CD4-positive, alpha-beta T cell treated with Interleukin-21 for 1 hour (primary cell): ENCODE measurements around the gene NKD1.
A peak's percentile ranks its signal among the peaks of the same experiment; 100 is the strongest.

Source experiments
- DNase-seq: peaks from one replicate; pipeline ENCODE4 v3.0.0-alpha.2; 2020

NKD1 gene

DNA sequence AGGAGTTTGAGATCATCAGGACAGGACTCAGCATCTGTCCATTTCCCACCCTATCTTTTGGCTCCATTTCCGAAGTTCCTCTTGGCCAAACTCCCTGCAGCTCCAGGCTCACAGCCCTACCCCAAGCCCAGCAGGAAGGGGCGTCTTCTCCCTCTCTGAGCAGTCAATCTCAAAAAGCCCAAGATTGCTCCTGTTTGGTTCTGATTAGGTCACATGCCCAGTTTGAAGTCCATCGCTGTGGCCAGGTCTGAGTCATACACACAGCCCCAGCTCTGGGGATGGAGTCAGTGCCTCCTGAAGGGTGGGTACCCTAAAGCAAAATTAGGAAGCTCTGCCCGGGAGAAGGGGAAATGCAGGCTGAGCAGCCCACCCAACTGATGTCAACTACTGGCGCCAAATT lies 109.0 kb downstream of the NKD1 start:
- DNase-seq, result no peak

DNA sequence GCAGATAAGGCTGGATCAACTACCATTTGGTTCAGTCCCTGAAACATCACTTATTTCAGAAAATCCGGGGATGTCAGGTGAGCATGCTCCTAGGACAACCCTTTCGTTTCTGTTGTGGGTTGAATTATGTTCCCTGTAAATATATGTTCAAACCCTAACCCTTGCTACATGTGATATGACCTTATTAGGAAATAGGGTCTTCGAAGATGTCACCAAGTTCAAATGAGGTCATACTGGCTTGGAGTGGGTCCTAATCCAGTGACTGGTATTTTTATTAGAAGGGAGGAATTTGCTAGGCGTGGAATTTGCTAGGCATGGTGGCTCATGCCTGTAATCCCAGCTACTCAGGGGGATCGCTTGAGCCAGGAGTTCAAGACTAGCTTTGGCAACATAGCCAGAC lies 111.6 kb downstream of the NKD1 start:
- DNase-seq, result no peak

DNA sequence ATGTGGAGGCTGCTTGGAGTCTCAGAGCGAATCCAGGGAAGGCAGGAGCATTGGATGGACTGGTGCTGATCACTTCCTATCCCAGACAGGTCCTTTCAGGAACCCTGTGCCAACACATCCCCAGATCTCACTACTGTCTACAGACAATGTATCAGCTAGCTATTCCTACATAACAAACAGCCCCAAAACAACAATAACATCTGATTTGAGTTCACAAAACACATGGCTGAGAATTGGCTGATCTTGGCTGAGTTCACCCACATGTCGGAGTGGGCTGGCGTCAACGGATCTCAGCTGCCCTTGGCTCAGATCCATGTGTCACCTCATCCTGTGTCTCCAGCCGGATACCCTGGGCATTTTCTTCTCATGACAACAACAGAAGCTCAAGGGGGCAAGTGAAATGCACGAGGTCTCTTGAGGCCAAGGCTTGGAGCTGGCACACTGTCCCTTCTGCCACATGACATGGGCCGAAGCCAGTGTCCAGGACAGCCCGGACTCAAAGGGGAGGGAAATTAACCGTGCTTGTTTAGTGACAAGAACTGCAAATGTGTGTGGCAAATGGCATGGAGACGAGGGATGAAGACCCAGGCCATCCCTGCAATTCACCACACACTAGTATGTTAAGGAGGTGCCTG lies 114.2 kb downstream of the NKD1 start:
- no peak for DNase-seq

DNA sequence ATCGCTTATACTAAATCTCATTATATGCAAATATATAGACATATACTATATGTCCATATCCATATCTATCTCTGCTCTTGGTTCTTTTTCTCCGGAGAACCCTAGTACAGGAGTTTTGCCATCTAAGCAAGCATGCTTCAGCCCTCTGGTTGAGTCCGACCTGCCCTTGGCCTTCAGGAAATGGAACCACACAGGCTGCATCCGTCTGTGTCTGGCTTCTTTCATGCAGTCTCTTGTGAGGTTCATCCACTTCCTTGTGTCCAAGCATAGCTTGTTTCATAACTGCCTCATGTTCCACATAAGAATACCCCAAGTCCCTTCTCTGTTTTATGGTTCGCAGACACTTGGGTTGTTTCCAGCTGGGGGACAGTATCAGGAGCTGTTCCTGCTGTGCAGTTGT lies 116.1 kb downstream of the NKD1 start:
- no peak for DNase-seq

DNA sequence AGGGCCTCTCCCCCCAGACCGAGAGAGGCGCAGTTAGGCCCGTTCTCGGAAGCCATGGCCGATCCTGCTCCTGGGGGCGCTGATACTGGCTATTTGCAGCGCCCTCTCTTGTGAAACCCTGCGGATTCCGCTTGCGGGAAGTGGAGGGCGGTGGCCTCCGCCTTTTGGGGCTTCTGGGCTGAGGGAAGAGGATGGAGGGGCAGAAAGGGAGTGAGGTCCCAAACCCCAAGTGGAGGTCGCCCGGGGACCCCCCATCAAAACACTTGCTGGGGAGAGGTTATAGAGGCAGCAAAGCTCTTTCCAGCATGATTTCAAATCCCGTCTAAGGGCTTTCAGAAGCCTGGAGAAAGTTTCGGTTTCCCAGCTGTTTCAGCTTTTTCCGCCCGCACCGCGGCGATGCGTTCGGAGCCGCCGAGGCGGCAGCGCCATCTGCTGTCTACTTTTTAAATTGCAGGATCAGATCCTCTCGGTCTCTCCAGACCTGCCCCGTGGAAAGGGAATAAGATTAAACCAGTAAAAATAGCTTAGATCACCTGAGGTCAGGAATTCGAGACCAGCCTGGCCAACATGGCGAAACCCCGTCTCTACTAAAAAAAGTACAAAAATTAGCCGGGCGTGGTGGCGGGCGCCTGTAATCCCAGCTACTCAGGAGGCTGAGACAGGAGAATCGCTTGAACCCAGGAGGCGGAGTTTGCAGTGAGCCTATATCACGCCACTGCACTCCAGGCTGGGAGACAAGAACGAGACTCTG lies 117.1 kb downstream of the NKD1 start:
- peak; percentile 85 for DNase-seq

DNA sequence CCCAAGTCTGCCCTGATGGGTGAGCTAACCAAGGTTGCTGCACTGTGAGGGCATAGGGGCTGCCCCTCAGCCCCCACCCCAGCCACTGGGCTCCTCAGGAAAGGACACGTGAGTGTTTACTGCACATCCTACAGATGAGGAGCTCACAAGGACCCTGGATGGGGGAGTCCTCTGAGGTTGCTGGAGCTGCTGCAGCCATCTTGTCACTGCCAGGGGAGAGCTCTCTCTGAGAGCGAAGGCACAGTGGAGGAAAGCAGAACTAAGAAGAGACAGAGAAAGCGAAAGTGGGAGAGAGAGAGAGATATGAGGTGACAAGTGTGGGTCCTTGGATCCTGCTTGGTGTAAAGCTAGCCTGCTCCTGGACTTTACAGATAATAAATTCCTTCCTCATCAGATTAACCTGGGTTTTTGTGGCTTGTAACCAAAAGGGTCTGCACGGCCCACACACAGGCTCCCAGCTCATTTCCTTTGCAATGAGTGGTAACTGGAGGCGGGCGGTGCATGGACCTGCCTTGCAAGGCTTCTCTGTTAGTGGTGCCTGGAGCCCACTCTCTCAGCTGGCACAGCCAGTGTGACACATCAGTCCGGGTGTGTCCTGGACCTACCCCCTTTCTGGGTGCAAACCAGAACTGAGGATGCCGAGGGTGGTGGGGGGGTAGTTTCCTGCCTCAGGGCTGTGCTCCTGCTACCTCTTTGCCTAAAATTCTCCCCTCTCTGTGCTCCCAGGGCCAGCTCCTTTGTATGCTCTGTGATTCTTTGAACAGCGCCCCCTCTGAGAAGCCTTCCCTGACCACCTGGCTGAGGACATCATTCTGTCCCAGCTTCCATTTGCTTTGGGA lies 118.7 kb downstream of the NKD1 start:
- DNase-seq, result peak; percentile 59

DNA sequence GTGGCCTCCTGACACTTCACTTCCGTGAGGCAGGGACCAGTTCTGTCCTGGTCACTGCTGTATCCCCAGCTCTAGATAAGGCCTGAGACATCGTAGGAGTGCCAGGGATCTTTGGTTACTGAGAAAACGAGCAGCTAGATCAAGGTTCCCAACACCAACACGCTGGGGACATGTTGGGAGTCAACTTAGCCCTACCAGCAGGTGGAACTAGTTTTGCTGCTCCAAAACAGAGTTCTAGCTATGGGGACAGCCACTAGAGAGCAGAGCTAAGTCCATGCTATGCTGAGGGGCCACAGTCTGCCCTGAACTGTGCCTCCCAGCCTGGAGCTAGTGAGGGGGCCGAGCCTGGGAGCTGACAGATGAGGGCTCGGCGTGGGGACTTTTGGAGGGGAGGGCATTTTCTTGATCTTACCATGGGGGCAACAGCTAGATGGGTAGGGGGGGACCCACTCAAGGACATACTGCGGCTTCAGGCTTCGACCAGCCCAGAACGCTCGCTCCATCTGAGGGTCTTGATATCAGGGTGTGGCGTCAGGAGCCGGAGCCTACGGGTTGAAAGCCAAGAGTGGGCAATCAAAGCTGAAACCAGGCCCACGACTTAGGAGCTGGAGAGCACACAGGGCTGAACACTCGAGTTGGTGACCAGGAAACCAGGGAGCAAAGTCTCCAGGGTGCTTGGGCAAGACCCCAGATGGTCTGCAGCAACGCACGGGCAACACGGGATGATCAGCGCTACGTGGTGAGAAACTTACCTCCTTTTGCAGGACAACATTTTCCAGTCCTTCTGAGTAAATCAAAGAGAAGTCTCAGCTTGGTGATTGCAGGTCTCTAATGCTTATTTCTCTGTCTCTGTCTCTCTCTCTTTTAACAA lies 119.5 kb downstream of the NKD1 start:
- DNase-seq, result peak; percentile 28

DNA sequence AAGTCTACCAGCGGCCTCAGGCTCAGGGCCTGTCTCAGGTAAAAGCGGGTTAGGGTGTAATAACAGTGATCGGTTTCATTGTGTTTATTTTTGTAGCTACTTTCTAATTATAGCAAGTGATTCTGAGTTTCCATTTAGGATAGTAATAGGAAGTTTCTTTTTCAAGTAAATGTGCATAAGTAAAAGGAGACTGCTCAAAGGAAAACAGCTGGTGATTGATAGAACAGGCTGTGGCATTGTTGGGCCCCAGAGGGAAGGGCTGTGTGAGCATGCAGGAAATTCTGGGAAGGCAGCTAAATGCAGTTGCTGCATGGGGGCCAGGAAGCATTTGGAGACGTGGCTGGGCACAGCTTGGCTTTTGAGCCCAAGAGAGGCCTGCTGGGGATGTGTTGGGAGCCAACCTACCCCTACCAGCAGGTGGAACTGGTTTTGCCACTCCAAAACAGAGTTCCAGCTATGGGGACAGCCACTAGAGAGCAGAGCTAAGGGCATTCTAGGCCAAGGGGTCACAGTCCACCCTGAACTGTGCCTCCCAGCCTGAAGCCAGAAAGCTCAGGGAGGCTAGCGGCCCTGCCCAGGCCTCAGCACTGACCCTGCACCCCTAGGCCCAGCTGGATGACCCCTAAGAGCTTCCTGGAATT lies 120.3 kb downstream of the NKD1 start:
- no peak for DNase-seq

DNA sequence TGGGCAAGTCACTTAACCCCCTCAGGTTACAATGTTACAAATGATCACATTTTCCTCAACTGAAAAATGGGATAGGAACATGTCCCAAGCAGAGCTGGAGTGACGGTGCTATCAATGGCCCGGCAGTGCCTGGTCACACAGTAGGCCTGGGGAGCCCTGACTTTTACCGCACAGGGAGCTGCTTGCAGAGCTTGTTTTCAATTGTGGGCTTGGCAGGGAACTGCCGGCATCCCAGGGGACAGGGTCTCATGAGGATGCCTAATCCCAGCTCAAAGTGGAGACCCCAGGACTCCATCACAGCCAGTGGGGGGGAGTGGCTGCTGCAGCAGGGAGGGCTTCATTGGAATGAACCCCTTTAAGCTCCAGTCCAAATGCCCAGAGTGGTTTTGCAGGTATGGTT lies 121.5 kb downstream of the NKD1 start:
- DNase-seq, result no peak

DNA sequence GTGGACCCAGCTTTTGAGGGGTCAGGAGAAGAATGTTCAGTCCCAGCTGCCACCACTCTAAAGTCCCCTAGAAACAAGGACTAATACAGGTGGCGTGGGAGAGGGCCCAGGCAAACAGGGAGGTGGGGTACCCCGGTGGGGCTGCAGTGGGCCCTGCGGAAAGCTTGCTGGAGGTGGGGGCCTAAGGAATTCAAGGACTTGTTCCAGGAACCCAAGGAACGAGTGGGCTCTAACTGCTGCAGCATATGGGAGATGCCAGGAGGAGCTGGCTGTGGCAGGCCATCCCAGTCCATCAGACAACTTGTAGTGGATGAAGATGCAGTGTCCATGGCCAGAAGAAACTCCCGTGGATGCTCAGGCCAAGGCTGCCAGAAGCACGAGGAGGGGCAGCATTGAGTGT lies 122.3 kb downstream of the NKD1 start:
- no peak for DNase-seq

DNA sequence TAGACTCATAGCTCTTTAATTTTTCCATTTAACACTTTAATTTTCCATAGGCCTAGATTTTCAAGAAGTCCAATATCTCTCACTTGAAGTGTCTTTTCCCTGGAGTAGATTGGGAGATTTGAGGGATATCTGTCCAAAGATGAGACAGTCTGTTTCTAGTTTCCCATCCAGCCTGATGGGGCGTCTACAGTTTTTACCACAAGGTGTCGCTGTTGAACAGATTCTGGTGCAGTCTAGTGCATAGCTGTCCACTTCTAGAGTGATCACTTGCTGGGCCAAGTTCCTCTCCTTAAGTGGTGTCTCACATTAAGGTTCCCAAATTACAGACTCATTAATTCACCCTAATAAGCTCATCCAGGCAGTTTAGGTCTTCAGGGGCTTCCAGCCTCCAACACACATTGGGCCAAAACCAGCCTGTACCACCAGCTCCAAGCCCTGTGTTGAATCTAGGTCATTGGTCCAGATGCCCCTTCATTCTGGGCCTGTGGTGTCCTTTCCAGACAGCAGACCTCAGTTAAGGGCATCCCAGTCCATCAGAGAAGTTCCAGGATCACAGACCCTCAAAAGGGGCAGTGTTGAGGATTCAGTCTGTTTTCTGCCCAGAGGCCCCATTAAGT lies 123.6 kb downstream of the NKD1 start:
- peak; percentile 71 for DNase-seq

DNA sequence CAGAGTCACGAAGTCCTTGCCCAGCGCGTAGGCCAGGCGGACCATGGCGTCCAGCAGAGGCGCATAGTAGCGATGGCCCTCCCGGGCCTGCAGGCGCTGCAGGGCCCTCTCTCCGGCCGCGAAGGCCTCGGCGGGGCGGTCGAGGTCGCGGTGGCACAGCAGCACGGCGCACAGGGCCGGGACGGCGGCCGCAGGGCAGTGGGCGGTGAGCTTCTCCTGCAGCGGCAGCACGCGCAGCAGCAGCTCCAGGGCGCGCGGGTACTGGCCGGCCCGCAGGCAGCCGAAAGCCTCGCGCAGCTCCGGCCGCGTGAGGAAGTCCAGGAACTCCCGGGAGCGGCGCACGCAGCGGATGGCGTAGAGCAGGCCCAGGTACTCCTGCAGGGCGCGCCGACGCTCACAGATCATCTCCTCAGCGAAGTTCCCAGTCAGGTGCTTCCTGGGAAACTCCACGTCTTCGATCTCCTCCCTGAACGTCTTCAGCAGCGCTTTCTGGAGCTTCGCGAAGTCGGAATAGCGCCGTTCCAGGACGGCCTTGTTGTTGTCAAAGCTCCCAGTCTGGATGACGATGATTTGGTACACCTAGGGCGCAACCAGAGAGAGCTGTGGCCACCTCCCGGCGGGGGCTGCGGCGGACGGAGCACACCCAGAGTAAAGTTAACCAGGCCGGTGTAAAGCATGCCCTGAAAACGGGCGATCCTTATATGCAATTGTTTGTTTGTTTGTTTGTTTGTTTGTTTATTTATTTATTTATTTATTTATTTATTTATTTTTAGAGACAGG lies 125.5 kb downstream of the NKD1 start:
- DNase-seq, result no peak

DNA sequence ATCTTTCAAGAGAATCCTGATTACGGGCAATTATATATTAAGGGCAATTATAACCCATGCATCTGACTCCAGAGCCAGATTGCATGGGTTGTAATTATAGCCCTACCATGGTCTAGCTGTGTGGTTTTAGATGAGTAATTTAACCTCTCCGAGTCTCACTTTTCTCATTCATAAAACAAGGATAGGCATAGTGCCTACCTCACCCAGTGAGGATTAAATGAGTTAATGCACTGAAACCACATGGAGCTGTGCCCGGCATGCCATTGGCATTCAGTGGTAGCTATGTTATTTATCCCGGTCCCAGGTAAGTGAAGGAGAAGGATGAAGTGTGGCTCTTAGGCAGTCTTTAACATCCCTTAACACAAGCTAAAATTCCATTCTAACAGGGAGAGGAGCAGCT lies 126.6 kb downstream of the NKD1 start:
- no peak for DNase-seq

DNA sequence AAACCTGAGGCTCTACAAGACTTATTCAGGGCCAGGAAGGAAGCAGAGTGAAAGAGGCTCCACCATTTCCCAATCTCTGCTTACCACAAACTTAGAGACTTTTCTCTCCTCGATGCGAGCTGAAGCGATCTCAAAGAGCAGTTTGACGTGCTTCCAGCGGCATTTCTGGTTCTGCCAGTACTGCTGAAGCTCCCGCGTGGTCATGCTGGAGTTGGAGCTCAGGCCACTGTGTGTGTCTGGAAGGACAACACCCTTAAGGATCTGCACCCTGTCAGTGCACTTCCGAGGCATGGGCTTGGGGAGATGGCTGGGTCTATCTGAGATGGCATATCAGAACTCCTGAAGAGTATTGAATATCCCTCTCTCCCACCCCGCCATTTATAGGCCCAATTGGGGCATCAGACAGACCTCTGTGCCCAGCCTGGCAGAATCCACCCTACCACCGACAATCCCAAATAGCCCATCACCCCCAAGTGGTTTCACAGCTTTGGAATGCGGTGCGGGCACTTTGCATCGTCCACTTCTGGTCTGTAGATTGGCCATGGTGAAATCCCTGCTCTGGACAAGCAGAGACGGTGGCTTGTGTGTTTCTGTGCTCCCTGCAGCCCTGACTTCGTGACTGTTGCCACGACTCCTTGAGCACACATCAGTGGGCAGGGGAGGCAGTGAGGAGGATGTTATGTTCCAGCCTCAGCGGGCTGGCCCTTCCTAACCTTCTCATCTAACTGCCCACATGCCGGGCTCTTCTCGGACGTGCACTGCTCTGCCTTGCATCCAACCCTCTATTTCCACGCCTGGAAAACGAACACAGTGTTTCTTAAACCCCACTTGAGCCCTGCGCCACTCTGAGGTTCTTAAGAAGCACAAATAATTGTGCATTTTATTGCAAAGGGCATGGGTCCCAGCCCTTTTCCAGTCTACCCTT lies 127.8 kb downstream of the NKD1 start:
- DNase-seq, result no peak

DNA sequence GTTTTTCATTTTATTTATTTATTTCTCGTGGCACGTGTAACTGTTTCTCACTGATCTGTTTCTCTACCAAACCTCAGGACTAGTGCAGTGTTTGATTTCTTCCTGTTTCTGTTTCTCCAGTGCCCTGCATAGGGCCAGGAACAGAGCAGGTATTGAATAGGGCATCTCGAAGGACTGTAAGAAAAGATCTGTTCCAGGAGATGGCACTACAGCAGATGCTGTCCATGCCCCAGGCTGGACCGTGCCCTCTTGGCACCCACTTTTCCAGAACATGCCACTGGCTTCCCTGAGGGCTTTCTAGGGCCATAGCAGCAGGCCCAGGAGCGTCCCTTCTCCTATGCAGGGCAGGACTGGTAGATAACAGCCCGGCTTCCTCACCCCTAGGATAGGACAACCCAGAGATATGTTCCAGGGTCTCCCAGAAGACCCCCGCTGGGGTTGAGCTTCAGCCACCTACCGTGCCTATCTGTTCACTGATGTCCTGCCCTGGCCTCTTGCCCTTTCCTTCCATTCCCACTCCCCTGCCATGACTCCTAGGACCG lies 128.6 kb downstream of the NKD1 start:
- DNase-seq, result no peak

DNA sequence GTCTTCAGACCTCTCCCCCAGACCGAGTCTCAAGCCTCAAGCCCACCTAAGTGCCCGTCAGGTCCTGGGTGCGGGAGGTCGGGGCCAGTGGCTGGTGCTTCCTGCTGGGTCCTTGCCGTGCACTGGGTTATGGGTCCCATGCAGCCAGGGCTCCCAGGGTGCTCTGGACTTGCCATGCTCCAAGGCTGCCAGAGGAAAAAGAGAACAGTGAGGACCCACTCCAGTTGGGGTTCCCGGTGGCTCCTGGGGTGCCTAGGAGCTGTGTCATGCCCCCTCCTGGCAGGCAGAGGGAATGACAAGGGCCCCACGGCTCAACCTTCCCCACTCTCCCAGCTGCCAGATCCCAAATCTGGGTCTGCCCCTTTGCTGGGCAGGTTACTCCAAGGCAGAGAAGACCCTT lies 129.2 kb downstream of the NKD1 start:
- DNase-seq, result no peak

DNA sequence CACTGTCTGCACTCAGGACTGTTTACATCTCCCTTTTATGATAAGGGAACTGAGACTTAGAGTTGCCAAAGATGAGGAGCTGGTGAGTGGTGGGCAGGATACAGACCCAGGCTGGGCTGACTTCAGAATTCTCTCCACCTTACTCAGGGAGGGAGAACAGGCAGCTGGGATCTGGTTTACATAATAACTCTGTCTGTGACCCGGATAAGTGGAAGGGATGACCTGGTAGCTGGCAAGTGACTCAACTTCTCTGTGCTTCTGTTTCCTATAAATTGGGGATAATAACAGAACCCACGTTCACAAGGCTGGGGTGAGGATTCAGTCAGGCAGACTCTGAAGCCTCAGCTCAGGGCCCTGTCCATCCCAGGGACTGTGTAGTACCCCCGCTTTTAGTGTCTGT lies 130.3 kb downstream of the NKD1 start:
- no peak for DNase-seq

DNA sequence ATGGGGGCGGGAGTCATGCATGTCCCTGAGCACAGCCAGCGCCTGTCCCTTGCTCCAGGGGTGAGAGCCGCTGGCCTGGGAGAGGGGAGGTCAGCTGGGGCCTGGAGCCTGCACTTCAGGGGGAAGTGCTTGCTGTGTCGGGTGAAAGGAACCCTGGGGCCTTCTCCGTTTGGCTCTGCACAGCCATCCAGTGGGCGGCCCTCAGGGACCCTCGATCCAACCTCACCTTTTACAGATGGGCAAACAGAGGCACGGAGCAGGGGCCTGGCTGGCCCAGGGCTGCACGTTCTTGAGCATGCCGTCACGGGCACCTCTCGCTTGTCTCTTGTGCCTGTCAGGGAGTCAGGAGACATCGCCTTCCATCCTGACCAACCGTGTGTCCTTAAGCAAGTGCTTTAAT lies 131.1 kb downstream of the NKD1 start:
- DNase-seq, result no peak

DNA sequence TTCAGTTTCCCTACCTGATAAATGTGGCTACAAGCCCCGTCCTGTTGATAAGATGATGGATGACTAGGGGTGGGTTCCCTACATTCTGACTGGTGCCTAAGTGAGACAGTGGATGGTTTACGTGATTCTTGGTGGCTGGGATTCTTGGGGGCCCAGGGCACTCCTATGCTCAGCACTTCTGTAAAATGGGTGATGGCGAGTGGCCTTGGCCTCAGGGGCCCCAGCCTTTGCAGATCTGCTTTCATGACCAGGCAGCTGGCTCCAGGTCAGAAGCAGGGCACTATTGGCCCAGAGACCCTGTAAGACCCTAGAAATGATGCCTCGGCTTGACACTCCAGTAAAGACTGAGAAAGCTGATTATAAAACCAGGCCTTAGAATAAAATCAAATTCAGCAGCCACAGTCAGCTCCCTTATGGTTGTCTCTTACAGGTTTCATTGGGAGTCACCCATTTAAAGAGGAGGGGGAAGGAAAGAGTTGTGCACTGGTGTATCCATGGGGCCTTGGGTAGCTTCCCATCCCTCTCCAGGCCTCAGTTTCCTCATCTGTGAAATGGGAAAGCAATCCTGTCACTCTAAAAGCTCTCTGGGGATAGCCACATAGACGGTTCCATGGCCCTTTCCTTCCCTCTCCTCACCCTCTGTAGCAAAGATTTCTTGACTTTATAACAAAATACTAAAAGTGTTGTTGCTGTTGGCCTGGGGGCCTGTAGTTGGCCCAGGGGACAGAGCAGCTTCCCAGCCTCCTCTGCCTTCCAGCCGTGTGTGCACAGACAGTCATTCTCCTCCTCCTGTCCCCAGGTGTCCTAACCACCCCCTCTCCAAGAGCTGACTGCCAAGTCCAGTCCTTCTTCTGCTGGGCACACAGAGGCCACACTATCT lies 131.7 kb downstream of the NKD1 start:
- no peak for DNase-seq
